22Rv1 (cell line): Measurements from ENCODE around the gene SH3PXD2A.

Source experiments
- CTCF ChIP-seq: fragments of 450-650 bp; IDR thresholded peaks from 2 replicates; pipeline ENCODE4 v1.5.1; 2017; ENCODE audit warnings: mild to moderate bottlenecking
- ZFX ChIP-seq: fragments of 450-650 bp; IDR thresholded peaks from 2 replicates; pipeline ENCODE4 v1.6.1; 2017; ENCODE audit warnings: antibody characterized with exemption, borderline replicate concordance

DNA sequence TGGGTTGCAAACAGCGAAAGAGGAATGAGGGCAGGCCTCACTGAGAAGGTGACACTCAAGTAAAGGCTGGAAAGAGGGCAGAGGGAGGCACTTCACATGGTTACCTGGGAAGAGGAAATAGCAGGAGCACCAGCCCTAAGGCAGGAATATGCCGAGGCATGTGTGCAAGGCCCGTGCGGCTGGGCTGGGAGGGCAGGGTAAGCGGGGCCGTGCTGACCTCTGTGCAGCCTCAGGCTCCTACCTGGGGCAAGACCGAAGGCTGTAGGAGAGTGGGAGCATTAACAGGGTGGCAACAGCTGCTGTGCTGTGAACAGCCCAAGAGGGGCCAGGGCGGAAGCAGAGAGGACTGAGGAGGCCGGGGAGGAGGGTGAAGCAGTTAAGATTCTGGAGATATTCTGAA lies 24.0 kb upstream of the SH3PXD2A start:
- TF ChIP-seq CTCF (no peak), ZFX (no peak)
